Ectodermal cell (in vitro differentiated cells): ENCODE results near the gene OIT3.

Source experiments
- H3K27ac ChIP-seq: 2 replicates; pipeline ENCODE4 v1.7.0; 2013; ENCODE audit warnings: mild to moderate bottlenecking, low read depth, low read length; ENCODE audit not compliant: insufficient read depth, poor library complexity, severe bottlenecking
- H3K27me3 ChIP-seq: 2 replicates; pipeline ENCODE4 v1.7.0; 2013; ENCODE audit warnings: mild to moderate bottlenecking, low read length; ENCODE audit not compliant: insufficient read depth, control insufficient read depth, poor library complexity, severe bottlenecking
- H3K36me3 ChIP-seq: one replicate; pipeline ENCODE4 v1.7.0; 2013; ENCODE audit warnings: low read length; ENCODE audit not compliant: control insufficient read depth, insufficient read depth
- H3K4me1 ChIP-seq: one replicate; pipeline ENCODE4 v1.7.0; 2013; ENCODE audit warnings: low read length; ENCODE audit not compliant: control insufficient read depth, insufficient read depth
- H3K4me3 ChIP-seq: 2 replicates; pipeline ENCODE4 v1.7.0; 2013; ENCODE audit warnings: low read depth, low read length, control low read depth; ENCODE audit not compliant: insufficient read depth
- H3K9me3 ChIP-seq: 2 replicates; pipeline ENCODE4 v1.7.0; 2013; ENCODE audit warnings: mild to moderate bottlenecking, low read length, moderate library complexity; ENCODE audit not compliant: control insufficient read depth
- WGBS, 2 experiments: methylation state at CpG; one replicate each; pipeline ENCODE4 v1.1.7; 2013; ENCODE audit warnings: missing lambda C conversion rate in 2 of 2; 5-methylcytosine and 5-hydroxymethylcytosine counted together

Gene OIT3

GRCh38 chr10:72976886-72977285, 83.3 kb downstream of the OIT3 start:
- 79 to 94% methylated on average over 1 of the region's 1 CpG for WGBS, 2 experiments
- Histone ChIP-seq H3K9me3 (peaks cover 3% of the 10 kb centered on the region), H3K27ac (no peak overlapping the region), H3K4me3 (no peak overlapping the region), H3K4me1 (no peaks in the 10 kb centered on the region), H3K36me3 (no peaks in the 10 kb centered on the region), H3K27me3 (no peaks in the 10 kb centered on the region)

DNA sequence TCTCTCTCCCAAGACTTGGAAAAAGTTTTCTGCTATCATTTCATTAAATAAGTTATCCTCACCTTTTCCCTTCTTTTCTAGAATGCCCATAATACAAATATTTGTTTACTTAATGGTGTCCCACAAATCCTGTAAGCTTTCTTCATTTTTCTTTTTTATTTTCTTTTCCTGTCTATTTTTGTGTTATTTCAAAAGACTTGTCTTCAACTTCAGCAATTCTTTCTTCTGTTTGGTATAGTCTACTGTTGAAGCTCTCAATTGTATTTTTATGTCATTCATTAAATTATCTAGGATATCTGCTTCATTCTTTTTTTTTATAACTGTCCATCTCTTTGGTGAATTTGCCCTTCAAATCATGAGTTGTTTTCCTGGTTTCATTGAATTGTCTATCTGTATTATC, 86.2 kb downstream of the OIT3 start:
- Histone ChIP-seq H3K4me3 (no peak overlapping the region), H3K4me1 (no peaks in the 10 kb centered on the region), H3K27me3 (no peaks in the 10 kb centered on the region), H3K27ac (no peak overlapping the region), H3K36me3 (no peaks in the 10 kb centered on the region), H3K9me3 (peaks cover 3% of the 10 kb centered on the region)

DNA sequence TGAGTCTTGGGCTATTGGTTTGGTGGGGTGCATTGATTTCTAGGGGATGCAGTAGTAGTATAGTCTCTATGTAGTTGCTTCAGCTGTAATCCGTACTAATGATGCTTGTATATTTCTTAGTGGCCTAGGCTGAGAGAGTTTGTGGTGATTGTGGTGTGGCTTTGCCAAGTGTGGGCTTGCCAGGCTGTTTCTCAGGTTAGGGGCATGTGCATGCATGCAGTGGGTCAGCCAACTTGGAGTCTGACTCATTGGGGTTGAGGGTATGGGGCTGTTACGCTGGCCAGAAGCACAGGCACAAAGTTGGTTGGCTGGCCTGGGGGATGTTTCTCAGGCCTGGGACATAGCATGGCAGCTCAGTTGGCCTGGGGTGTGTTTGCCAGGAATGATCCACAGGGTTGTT, 86.8 kb downstream of the OIT3 start:
- Histone ChIP-seq H3K9me3 (peaks cover 3% of the 10 kb centered on the region), H3K4me1 (no peaks in the 10 kb centered on the region), H3K4me3 (no peak overlapping the region), H3K27ac (no peak overlapping the region), H3K27me3 (no peaks in the 10 kb centered on the region), H3K36me3 (no peaks in the 10 kb centered on the region)
- WGBS, 2 experiments = 95 to 99% methylated on average over 2 of the region's 2 CpGs

GRCh38 chr10:72981028-72981881, 87.7 kb downstream of the OIT3 start:
- H3K4me3 ChIP-seq = no peak overlapping the region
- no peak overlapping the region for H3K27ac ChIP-seq
- H3K4me1 ChIP-seq = no peaks in the 10 kb centered on the region
- no peaks in the 10 kb centered on the region for H3K27me3 ChIP-seq
- 96 to 97% methylated on average over 4 of the region's 4 CpGs for WGBS, 2 experiments
- H3K9me3 ChIP-seq = peaks cover 3% of the 10 kb centered on the region
- no peaks in the 10 kb centered on the region for H3K36me3 ChIP-seq

- Histone ChIP-seq H3K27ac (no peak overlapping the region), H3K4me1 (no peaks in the 10 kb centered on the region), H3K36me3 (no peaks in the 10 kb centered on the region), H3K4me3 (no peak overlapping the region), H3K9me3 (peaks cover 3% of the 10 kb centered on the region), H3K27me3 (no peaks in the 10 kb centered on the region)
- WGBS, 2 experiments = 87 to 94% methylated on average over 2 of the region's 2 CpGs
Measured at GRCh38 chr10:72981882-72982529, 88.5 kb downstream of the OIT3 start.
